Measurements from ENCODE around the gene GORASP1. TPM values are rescaled to one million over a fixed set of nuclear protein-coding genes. Genes with fewer than 3 reads are reported as not detected.
A peak's percentile ranks its signal among the peaks of the same experiment; 100 is the strongest.

The GORASP1 gene
- polyA plus RNA-seq, 3 donors, result 23.2 to 105 (median 31.2) TPM

DNA sequence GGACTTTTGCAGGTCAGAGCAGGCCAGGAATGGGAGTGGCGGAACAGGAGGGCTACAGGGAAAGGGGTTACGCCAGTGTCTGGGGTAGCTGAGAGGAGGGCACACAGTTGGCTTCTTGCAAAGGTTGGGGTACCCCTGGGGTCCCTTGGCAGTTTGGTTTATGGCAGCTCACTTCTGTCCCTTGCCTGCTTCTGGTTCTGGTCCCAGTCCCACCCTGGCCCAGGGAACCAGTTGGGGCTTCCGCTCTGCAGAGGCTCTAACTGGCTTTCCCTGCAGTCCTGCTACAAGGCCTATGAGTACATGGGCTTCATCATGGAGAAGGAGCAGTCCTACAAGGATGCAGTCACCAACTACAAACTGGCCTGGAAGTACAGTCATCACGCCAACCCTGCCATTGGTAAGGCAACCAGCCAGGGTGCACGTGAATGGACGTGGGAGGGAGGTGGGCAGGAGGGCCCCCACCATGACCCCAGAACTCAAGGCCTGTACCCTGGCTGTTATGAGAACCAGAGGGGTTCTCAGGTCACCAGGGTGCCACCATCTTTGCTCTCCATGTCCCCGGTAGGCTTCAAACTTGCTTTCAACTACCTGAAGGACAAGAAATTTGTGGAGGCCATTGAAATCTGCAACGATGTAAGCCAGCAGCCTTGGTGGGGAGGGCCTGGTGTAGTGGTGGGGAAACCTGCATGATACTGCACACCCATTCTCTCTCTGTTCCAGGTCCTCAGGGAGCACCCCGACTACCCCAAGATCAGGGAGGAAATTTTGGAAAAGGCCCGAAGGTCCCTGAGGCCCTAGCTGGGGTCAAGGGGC, 30.8 kb upstream of the GORASP1 start:
- Histone ChIP-seq H3K27me3 (ENCODE audit: control insufficient read depth in 2 of 2, insufficient read depth in 2 of 2, low read length in 2 of 2) (no peaks in the 10 kb centered on the region), H3K4me3 (replicated peaks in 1 of 3; ENCODE audit: low read depth in 2 of 3, low read length in 3 of 3) (no peak overlapping the region), H2AFZ (ENCODE audit: insufficient read depth, low read depth, low read length, poor library complexity, severe bottlenecking) (no peak overlapping the region), H3K9ac (ENCODE audit: insufficient read depth, low read length, poor library complexity, severe bottlenecking) (no peak overlapping the region), H3K79me2 (ENCODE audit: insufficient read depth, low read length) (no peaks in the 10 kb centered on the region), H4K20me1 (ENCODE audit: insufficient read depth, low read length) (peaks cover 57% of the 10 kb centered on the region), H3K4me1 (ENCODE audit: control insufficient read depth in 1 of 2, insufficient read depth in 2 of 2, low read length in 2 of 2) (peaks cover 30 to 37% of the 10 kb centered on the region in 2 donors), H3K36me3 (replicated peaks in 1 of 2; ENCODE audit: control insufficient read depth in 1 of 2, insufficient read depth in 2 of 2, low read length in 2 of 2) (peaks cover 12 to 28% of the 10 kb centered on the region in 2 donors), H3K27ac (ENCODE audit: low read depth in 1 of 2, low read length in 2 of 2) (no peak overlapping the region), H3K9me3 (replicated peaks in 1 of 2; ENCODE audit: control insufficient read depth in 1 of 2, insufficient read depth in 1 of 2, low read length in 2 of 2) (no peaks in the 10 kb centered on the region), H3K4me2 (replicated peaks; ENCODE audit: extremely low read depth, low read length, poor library complexity, severe bottlenecking) (no peak overlapping the region)
- Mint-ChIP-seq H3K36me3 (peaks cover 29 to 52% of the 10 kb centered on the region in 2 donors), H3K9me3 (peaks cover 0 to 3% (median 0%) of the 10 kb centered on the region in 7 donors), H3K27me3 (ENCODE audit: low read depth in 3 of 3) (peaks cover 0 to 2% (median 1%) of the 10 kb centered on the region in 3 donors), H3K4me3 (no peak overlapping the region), H3K4me1 (peaks cover 38% of the 10 kb centered on the region), H3K27ac (peak overlapping the region in 4 of 7 donors; percentile 11 to 85 (median 64))
- WGBS (ENCODE audit: insufficient coverage), result 99% methylated on average over 7 of the region's 10 CpGs
- TF ChIP-seq, protein P1, sequence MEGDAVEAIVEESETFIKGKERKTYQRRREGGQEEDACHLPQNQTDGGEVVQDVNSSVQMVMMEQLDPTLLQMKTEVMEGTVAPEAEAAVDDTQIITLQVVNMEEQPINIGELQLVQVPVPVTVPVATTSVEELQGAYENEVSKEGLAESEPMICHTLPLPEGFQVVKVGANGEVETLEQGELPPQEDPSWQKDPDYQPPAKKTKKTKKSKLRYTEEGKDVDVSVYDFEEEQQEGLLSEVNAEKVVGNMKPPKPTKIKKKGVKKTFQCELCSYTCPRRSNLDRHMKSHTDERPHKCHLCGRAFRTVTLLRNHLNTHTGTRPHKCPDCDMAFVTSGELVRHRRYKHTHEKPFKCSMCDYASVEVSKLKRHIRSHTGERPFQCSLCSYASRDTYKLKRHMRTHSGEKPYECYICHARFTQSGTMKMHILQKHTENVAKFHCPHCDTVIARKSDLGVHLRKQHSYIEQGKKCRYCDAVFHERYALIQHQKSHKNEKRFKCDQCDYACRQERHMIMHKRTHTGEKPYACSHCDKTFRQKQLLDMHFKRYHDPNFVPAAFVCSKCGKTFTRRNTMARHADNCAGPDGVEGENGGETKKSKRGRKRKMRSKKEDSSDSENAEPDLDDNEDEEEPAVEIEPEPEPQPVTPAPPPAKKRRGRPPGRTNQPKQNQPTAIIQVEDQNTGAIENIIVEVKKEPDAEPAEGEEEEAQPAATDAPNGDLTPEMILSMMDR (IDR thresholded peaks at IDR 0.05), result no peak
- intact Hi-C loops (cut with micrococcal nuclease), result no loop called here
- DNase-seq, result peak in 1 of 3 donors; percentile 29

DNA sequence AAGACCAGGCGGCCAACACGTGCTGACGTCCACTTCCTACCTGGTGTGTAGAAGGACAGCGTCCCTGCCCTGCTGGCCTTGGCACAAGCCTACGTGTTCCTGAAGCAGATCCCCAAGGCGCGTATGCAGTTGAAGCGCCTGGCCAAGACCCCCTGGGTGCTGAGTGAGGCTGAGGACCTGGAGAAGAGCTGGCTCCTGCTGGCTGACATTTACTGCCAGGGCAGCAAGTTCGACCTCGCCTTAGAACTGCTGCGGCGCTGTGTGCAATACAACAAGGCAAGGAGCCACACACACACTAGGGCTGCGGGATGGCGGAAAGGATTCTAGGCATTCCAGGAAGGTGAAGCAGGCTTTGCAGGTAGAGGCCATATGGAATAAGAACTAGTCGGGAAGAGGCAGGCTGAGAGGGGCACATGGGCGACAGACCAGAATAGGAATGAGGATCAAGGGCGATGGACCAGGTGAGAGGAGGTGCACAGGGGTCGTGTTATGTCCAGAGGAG, 30.1 kb upstream of the GORASP1 start:
- Histone ChIP-seq H3K79me2 (ENCODE audit: insufficient read depth, low read length) (no peaks in the 10 kb centered on the region), H3K36me3 (replicated peaks in 1 of 2; ENCODE audit: control insufficient read depth in 1 of 2, insufficient read depth in 2 of 2, low read length in 2 of 2) (peaks cover 5 to 21% of the 10 kb centered on the region in 2 donors), H3K27ac (ENCODE audit: low read depth in 1 of 2, low read length in 2 of 2) (no peak overlapping the region), H3K4me2 (replicated peaks; ENCODE audit: extremely low read depth, low read length, poor library complexity, severe bottlenecking) (no peak overlapping the region), H2AFZ (ENCODE audit: insufficient read depth, low read depth, low read length, poor library complexity, severe bottlenecking) (no peak overlapping the region), H3K4me3 (replicated peaks in 1 of 3; ENCODE audit: low read depth in 2 of 3, low read length in 3 of 3) (no peak overlapping the region), H3K4me1 (ENCODE audit: control insufficient read depth in 1 of 2, insufficient read depth in 2 of 2, low read length in 2 of 2) (peaks cover 27 to 30% of the 10 kb centered on the region in 2 donors), H3K9me3 (replicated peaks in 1 of 2; ENCODE audit: control insufficient read depth in 1 of 2, insufficient read depth in 1 of 2, low read length in 2 of 2) (no peaks in the 10 kb centered on the region), H3K9ac (ENCODE audit: insufficient read depth, low read length, poor library complexity, severe bottlenecking) (no peak overlapping the region), H4K20me1 (ENCODE audit: insufficient read depth, low read length) (peaks cover 50% of the 10 kb centered on the region), H3K27me3 (ENCODE audit: control insufficient read depth in 2 of 2, insufficient read depth in 2 of 2, low read length in 2 of 2) (no peaks in the 10 kb centered on the region)
- H3K27me3 Mint-ChIP-seq (ENCODE audit: low read depth in 3 of 3), result peaks cover 0 to 2% (median 1%) of the 10 kb centered on the region in 3 donors
- peak overlapping the region in 2 of 7 donors; percentile 11 to 31 for H3K27ac Mint-ChIP-seq
- H3K9me3 Mint-ChIP-seq, result peaks cover 0 to 3% (median 0%) of the 10 kb centered on the region in 7 donors
- intact Hi-C loops (cut with micrococcal nuclease), result no loop called here
- H3K36me3 Mint-ChIP-seq, result peaks cover 22 to 45% of the 10 kb centered on the region in 2 donors
- H3K4me1 Mint-ChIP-seq, result peaks cover 31% of the 10 kb centered on the region
- TF ChIP-seq, protein P1 (IDR thresholded peaks at IDR 0.05), result no peak
- H3K4me3 Mint-ChIP-seq, result no peak overlapping the region
- DNase-seq, result peak in 1 of 3 donors; percentile 25
- 98% methylated on average over 16 of the region's 18 CpGs for WGBS (ENCODE audit: insufficient coverage)

Data from CD14-positive monocyte (primary cell).